ENCODE measurements around the gene CCDC63.

DNA sequence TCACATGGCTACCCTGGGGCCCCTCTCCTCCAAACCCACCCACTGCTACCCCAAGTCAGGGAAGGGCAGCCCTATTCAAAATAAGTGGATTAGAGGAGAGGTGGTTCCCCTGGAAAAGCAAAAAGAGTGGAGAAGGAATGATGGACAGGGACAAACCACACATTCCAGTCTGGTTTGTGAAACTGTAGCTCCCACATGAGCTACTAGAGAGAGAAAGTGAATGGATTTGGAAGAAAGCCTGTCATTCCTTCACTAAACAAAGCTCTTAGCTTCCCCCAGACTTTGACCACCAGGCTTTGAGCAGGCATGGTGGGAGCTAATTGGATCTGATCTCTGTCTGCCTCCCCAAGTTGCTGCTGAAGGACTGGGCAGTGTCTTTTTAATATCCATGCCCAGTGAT is 28.0 kb downstream of the CCDC63 start:
- TF ChIP-seq POLR2AphosphoS5 (IDR thresholded peaks at IDR 0.05; ENCODE audit: low read depth) (no peak), SPI1 (IDR thresholded peaks at IDR 0.05; ENCODE audit: borderline replicate concordance, low read depth) (no peak)
- TF ChIP-seq, protein P1, sequence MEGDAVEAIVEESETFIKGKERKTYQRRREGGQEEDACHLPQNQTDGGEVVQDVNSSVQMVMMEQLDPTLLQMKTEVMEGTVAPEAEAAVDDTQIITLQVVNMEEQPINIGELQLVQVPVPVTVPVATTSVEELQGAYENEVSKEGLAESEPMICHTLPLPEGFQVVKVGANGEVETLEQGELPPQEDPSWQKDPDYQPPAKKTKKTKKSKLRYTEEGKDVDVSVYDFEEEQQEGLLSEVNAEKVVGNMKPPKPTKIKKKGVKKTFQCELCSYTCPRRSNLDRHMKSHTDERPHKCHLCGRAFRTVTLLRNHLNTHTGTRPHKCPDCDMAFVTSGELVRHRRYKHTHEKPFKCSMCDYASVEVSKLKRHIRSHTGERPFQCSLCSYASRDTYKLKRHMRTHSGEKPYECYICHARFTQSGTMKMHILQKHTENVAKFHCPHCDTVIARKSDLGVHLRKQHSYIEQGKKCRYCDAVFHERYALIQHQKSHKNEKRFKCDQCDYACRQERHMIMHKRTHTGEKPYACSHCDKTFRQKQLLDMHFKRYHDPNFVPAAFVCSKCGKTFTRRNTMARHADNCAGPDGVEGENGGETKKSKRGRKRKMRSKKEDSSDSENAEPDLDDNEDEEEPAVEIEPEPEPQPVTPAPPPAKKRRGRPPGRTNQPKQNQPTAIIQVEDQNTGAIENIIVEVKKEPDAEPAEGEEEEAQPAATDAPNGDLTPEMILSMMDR (IDR thresholded peaks at IDR 0.05; ENCODE audit: insufficient read depth, low read length): no peak
- TF ChIP-seq, protein P2, sequence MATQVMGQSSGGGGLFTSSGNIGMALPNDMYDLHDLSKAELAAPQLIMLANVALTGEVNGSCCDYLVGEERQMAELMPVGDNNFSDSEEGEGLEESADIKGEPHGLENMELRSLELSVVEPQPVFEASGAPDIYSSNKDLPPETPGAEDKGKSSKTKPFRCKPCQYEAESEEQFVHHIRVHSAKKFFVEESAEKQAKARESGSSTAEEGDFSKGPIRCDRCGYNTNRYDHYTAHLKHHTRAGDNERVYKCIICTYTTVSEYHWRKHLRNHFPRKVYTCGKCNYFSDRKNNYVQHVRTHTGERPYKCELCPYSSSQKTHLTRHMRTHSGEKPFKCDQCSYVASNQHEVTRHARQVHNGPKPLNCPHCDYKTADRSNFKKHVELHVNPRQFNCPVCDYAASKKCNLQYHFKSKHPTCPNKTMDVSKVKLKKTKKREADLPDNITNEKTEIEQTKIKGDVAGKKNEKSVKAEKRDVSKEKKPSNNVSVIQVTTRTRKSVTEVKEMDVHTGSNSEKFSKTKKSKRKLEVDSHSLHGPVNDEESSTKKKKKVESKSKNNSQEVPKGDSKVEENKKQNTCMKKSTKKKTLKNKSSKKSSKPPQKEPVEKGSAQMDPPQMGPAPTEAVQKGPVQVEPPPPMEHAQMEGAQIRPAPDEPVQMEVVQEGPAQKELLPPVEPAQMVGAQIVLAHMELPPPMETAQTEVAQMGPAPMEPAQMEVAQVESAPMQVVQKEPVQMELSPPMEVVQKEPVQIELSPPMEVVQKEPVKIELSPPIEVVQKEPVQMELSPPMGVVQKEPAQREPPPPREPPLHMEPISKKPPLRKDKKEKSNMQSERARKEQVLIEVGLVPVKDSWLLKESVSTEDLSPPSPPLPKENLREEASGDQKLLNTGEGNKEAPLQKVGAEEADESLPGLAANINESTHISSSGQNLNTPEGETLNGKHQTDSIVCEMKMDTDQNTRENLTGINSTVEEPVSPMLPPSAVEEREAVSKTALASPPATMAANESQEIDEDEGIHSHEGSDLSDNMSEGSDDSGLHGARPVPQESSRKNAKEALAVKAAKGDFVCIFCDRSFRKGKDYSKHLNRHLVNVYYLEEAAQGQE (IDR thresholded peaks at IDR 0.05; ENCODE audit: insufficient replicate concordance, low read depth): no peak

Data from HL-60 (cell line).